C4-2B (cell line): Measurements from ENCODE around the gene PPP1R27.

Experiments
- CTCF ChIP-seq: fragments of 450-650 bp; conservative IDR thresholded peaks from 2 replicates; pipeline ENCODE4 v1.5.1; 2017; ENCODE audit warnings: mild to moderate bottlenecking
- ZFX ChIP-seq: fragments of 450-650 bp; IDR thresholded peaks from 2 replicates; pipeline ENCODE4 v1.6.1; 2017

- TF ChIP-seq CTCF (no peak), ZFX (peak; percentile 38; the same call in 1 of the 2 replicates)
Observed at GRCh38 chr17:81867991-81868673, 33.3 kb upstream of the PPP1R27 start.
